Suprapubic skin (tissue), 4 donors: Measurements from ENCODE around the gene UGT1A6. TPM values are rescaled to one million over a fixed set of nuclear protein-coding genes. Genes with fewer than 3 reads are reported as not detected.

Experiments used
- total RNA-seq, 4 donors: library from RNA; depleted of rRNA; stranded (reverse); fragments of >200 nt; gene quantifications; one replicate each; pipeline ENCODE4 v1.1.0, GENCODE V29; 2016

UGT1A6 gene
- total RNA-seq, 4 donors from 2014 or later: 7.4 to 26.3 (median 19.5) TPM

Other genes with a start within 250 kb of the UGT1A6 start
- gene USP40, start 126.1 kb upstream of the UGT1A6 start, total RNA-seq: 100 to 1,000 TPM in 1 of 4 donors, 10 to 100 TPM in 3; 16.2 to 125 (median 40.1) TPM
- gene UGT1A8, start 75.3 kb upstream of the UGT1A6 start, total RNA-seq: under 1 TPM in 1 of 4 donors, not detected in 3; 0.47 TPM
- gene UGT1A10, start 56.4 kb upstream of the UGT1A6 start, total RNA-seq: not detected
- gene UGT1A9, start 21.0 kb upstream of the UGT1A6 start, total RNA-seq: not detected
- gene UGT1A7, start 11.0 kb upstream of the UGT1A6 start, total RNA-seq: 1 to 10 TPM; 1.3 to 8.0 (median 2.2) TPM
- 1 to 10 TPM in 2 of 4 donors, under 1 TPM in 2; 0.56 to 3.2 (median 1.2) TPM for gene UGT1A5, start 20.0 kb downstream of the UGT1A6 start, total RNA-seq
- 1 to 10 TPM in 3 of 4 donors, not detected in 1; 1.8 to 2.6 (median 2.3) TPM for gene UGT1A4, start 25.8 kb downstream of the UGT1A6 start, total RNA-seq
- gene UGT1A3, start 36.2 kb downstream of the UGT1A6 start, total RNA-seq: 1 to 10 TPM in 1 of 4 donors, under 1 TPM in 1, not detected in 2; 0.98 to 3.0 TPM
- 1 to 10 TPM in 1 of 4 donors, under 1 TPM in 2, not detected in 1; 0.24 to 1.5 (median 0.72) TPM for gene UGT1A1, start 67.4 kb downstream of the UGT1A6 start, total RNA-seq
- gene MROH2A, start 85.4 kb downstream of the UGT1A6 start, total RNA-seq: not detected
- gene HJURP, start 161.6 kb downstream of the UGT1A6 start, total RNA-seq: 1 to 10 TPM; 1.7 to 7.1 (median 3.9) TPM
- under 1 TPM in 2 of 4 donors, not detected in 2; 0.34 to 0.72 TPM for gene TRPM8, start 224.5 kb downstream of the UGT1A6 start, total RNA-seq